Esophagus squamous epithelium (tissue), 5 donors: ENCODE results near the gene OMA1. TPM values are rescaled to one million over a fixed set of nuclear protein-coding genes. Genes with fewer than 3 reads are reported as not detected.

ENCODE experiments used
- DNase-seq: peaks from one replicate; lab custom pipeline; 2025; lab: John Stamatoyannopoulos, UW
- H3K27ac ChIP-seq, 4 donors: fragments of 200-600 bp; sonication (generic); one replicate each; pipeline ENCODE4 v1.5.1; 2016 to 2019; ENCODE audit warnings: mild to moderate bottlenecking in 1 of 4
- H3K27me3 ChIP-seq, 4 donors: fragments of 200-600 bp; sonication (generic); 1 replicate in 3 of 4; 2 replicates in 1 of 4; pipeline versions ENCODE4 v1.5.1 to v1.6.0; 2017 to 2021; ENCODE audit warnings: antibody characterized with exemption in 1 of 4
- H3K36me3 ChIP-seq, 3 donors: fragments of 200-600 bp; sonication (generic); one replicate each; pipeline ENCODE4 v1.5.1; 2016 to 2019
- H3K4me1 ChIP-seq, 3 donors: fragments of 200-600 bp; sonication (generic); one replicate each; pipeline ENCODE4 v1.5.1; 2017 to 2019
- H3K4me3 ChIP-seq, 4 donors: fragments of 200-600 bp; sonication (generic); 1 replicate in 3 of 4; 2 replicates in 1 of 4; pipeline ENCODE4 v1.5.1; 2016 to 2019; ENCODE audit warnings: mild to moderate bottlenecking in 2 of 4, moderate library complexity in 1 of 4
- H3K9me3 ChIP-seq, 3 donors: fragments of 200-600 bp; sonication (generic); one replicate each; pipeline ENCODE4 v1.5.1; 2016 to 2019
- POLR2A ChIP-seq, 4 donors: fragments of 450-650 bp; IDR thresholded peaks; one replicate each; pipeline ENCODE4 v1.6.1; 2017; ENCODE audit warnings: antibody characterized with exemption in 4 of 4, mild to moderate bottlenecking in 4 of 4, moderate library complexity in 3 of 4
- WGBS, 2 donors: methylation state at CpG; one replicate each; pipeline ENCODE4 v1.1.5; 2018; 5-methylcytosine and 5-hydroxymethylcytosine counted together
- intact Hi-C: fragments of 100-400 bp; cut with DNase I; formaldehyde crosslinking; loops from one replicate; pipeline ENCODE4 v1.15.0; 2022
- total RNA-seq, 4 donors: library from RNA; depleted of rRNA; stranded (reverse); fragments of >200 nt; gene quantifications; one replicate each; pipeline ENCODE4 v1.1.0, GENCODE V29; 2016
- TF ChIP-seq, protein P1 (sequence below), 6 experiments: fragments of 450-650 bp in 4 of 6; fragments of 200-600 bp in 2 of 6; sonication (generic) in 2 of 6; IDR thresholded peaks; one replicate each; pipeline ENCODE4 v1.5.1; 2016 to 2019; ENCODE audit warnings: antibody characterized with exemption in 6 of 6, mild to moderate bottlenecking in 4 of 6, moderate library complexity in 4 of 6
- donor health status: DM: yes; HTN: yes; CAD: no.

The OMA1 gene
- total RNA-seq, 4 donors from 2014 or later, result 24.1 to 41.4 (median 30.5) TPM

DNA sequence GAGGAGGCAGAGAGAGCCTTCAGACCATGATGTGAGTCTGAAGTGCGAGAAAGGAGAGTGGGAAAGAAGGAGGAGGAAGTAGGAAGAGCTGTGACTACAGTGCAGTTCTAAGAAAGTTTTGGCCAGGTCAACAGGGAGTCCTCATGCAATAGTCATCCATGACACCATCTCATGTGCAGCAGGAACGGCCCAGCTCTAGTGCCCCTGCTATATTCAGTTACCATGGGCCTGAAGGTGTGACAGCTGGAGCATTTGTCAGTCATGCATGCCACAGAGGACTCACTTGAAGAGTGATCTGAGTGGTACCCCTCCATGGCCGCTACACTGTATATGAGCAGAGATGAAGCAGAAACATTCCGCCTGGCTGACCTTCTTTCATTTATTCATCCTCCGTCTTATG lies 77.9 kb downstream of the OMA1 start:
- Histone ChIP-seq H3K4me3 (no peak overlapping the region), H3K4me1 (no peaks in the 10 kb centered on the region), H3K9me3 (no peaks in the 10 kb centered on the region), H3K27me3 (no peaks in the 10 kb centered on the region), H3K36me3 (peaks cover 0 to 26% (median 0%) of the 10 kb centered on the region in 3 donors), H3K27ac (no peak overlapping the region)
- 87% methylated on average over 4 to 5 of the region's 5 CpGs for WGBS, 2 donors
- DNase-seq, result no peak
- TF ChIP-seq, protein P1, sequence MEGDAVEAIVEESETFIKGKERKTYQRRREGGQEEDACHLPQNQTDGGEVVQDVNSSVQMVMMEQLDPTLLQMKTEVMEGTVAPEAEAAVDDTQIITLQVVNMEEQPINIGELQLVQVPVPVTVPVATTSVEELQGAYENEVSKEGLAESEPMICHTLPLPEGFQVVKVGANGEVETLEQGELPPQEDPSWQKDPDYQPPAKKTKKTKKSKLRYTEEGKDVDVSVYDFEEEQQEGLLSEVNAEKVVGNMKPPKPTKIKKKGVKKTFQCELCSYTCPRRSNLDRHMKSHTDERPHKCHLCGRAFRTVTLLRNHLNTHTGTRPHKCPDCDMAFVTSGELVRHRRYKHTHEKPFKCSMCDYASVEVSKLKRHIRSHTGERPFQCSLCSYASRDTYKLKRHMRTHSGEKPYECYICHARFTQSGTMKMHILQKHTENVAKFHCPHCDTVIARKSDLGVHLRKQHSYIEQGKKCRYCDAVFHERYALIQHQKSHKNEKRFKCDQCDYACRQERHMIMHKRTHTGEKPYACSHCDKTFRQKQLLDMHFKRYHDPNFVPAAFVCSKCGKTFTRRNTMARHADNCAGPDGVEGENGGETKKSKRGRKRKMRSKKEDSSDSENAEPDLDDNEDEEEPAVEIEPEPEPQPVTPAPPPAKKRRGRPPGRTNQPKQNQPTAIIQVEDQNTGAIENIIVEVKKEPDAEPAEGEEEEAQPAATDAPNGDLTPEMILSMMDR (IDR thresholded peaks at IDR 0.05), result no peak
- no peak for TF ChIP-seq POLR2A (IDR thresholded peaks at IDR 0.05)
- intact Hi-C loops, result no loop called here

DNA sequence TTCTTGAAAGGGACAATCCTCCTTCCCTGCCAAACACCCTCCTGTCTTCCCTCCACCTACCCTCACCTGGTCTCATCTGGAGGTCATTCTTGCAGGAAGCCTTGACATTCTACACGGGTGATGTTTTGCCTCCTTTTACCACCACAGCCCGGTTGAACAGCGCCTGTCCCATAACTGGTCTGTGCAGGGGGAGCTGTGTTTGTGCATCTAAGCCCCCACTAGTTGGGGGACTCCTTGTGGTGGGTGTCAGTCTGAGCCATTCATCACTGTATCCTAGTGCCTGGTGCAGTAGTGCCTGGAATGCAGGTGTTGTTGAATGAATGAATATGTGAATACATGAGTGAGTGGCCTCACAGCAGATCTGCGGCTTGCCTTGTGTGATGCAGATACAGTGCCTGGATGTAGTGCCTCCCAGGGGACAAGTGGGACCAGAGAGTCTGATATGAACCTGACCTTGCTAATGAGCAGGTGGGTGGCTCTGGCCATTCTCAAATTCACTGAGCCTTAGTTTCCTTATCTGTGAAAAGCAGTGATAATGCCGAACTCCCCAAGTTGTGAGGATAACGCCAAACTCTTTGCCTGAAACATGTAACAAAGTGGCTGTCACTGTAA lies 79.8 kb downstream of the OMA1 start:
- 58 to 83% methylated on average over 4 to 6 of the region's 6 CpGs for WGBS, 2 donors
- no peak for DNase-seq

DNA sequence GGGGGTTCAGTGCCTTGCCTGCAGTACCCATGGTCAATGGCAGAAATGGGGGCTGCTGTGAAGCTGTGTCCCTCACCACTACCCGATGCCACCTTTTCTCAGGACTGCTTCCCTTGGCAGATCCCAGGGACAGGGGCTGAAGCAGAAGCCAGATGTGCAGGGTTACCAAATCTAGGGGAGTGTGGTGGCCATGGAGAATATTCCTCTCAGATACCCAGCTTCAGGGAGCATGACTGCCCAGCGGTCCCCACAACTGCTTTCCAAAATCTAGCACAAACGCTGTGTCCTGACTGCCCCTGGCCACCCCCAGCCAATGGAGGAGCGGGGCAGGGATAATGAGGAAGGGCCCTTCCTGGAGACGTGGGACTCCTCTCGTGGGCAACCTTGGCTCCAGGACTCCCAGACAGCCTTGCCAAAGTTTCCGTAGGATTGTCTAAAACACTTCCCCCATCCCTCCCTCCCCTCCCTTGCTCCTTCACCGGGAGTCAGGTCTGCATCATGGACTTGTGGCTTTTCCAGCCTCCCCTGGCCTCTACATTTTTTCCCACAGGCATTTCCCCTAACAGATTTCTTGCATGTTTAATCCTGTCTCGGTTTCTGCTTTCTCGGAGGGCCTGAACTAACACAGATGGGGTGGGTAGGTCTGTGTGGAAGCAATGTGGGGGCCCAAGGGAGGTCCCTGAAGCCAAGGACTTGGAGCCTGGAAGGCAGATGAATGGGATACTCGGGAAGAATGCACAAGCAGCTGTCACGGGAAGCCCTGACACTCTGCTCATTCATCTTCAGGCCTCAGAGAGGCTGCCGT lies 80.5 kb downstream of the OMA1 start:
- TF ChIP-seq, protein P1 (IDR thresholded peaks at IDR 0.05), result no peak
- no peak for TF ChIP-seq POLR2A (IDR thresholded peaks at IDR 0.05)
- no peak for DNase-seq
- WGBS, 2 donors, result 63 to 67% methylated on average over 10 to 13 of the region's 13 CpGs

More for the DNA sequence above, 79.8 kb downstream of the OMA1 start:
- H3K27me3 ChIP-seq, result no peaks in the 10 kb centered on the region
- H3K4me1 ChIP-seq, result no peaks in the 10 kb centered on the region
- no peak for TF ChIP-seq POLR2A (IDR thresholded peaks at IDR 0.05)
- TF ChIP-seq, protein P1 (IDR thresholded peaks at IDR 0.05), result no peak
- intact Hi-C loops, result no loop called here
- H3K36me3 ChIP-seq, result peaks cover 0 to 27% (median 0%) of the 10 kb centered on the region in 3 donors
- H3K4me3 ChIP-seq, result no peak overlapping the region
- H3K9me3 ChIP-seq, result no peaks in the 10 kb centered on the region
- no peak overlapping the region for H3K27ac ChIP-seq

DNA sequence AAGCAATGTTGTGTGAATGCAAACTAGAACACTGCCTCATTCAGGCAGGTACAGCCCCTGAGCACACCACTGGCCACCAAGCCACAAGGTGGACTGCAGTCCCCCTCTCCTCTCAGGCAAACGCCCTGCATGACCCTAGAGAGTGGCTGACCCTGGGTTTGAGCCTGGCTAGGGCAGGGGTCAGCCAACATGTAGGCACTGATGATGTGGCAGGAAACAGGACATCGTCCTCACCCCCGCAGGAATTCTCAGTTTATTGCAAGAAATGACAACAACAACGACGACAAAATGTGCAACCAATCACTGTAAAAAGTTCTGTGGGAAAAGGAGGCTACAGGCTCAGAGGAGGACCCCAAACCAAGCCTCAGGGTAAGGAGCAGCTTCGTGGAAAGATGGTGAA lies 81.3 kb downstream of the OMA1 start:
- WGBS, 2 donors, result 66 to 73% methylated on average over 4 to 6 of the region's 6 CpGs

More for the DNA sequence above, 80.5 kb downstream of the OMA1 start:
- Histone ChIP-seq H3K9me3 (no peaks in the 10 kb centered on the region), H3K27ac (no peak overlapping the region), H3K27me3 (no peaks in the 10 kb centered on the region), H3K36me3 (peaks cover 0 to 23% (median 0%) of the 10 kb centered on the region in 3 donors), H3K4me1 (no peaks in the 10 kb centered on the region), H3K4me3 (no peak overlapping the region)
- intact Hi-C loops, result no loop called here

More for the DNA sequence above, 81.3 kb downstream of the OMA1 start:
- no peak for TF ChIP-seq POLR2A (IDR thresholded peaks at IDR 0.05)
- TF ChIP-seq, protein P1 (IDR thresholded peaks at IDR 0.05), result no peak
- H3K9me3 ChIP-seq, result no peaks in the 10 kb centered on the region
- no peak for DNase-seq
- no peaks in the 10 kb centered on the region for H3K27me3 ChIP-seq
- H3K4me1 ChIP-seq, result no peaks in the 10 kb centered on the region
- intact Hi-C loops, result no loop called here
- peaks cover 0 to 23% (median 0%) of the 10 kb centered on the region in 3 donors for H3K36me3 ChIP-seq
- H3K4me3 ChIP-seq, result no peak overlapping the region
- H3K27ac ChIP-seq, result no peak overlapping the region
